ENCODE results near the gene GGTLC2. TPM values are rescaled to one million over a fixed set of nuclear protein-coding genes. Genes with fewer than 3 reads are reported as not detected.

Gene GGTLC2
- total RNA-seq, 1 experiment from 2014 or later, result not detected

- Histone ChIP-seq H3K27ac (ENCODE audit: low read depth, low read length, poor library complexity, severe bottlenecking) (no peak overlapping the region), H3K36me3 (ENCODE audit: insufficient read depth, low read length, poor library complexity, severe bottlenecking) (no peaks in the 10 kb centered on the region), H3K4me3 (ENCODE audit: low read depth, low read length, poor library complexity, severe bottlenecking) (no peak overlapping the region), H3K4me1 (ENCODE audit: insufficient read depth, low read length, poor library complexity, severe bottlenecking) (no peaks in the 10 kb centered on the region), H3K9me3 (ENCODE audit: low read depth, low read length, poor library complexity, severe bottlenecking) (no peaks in the 10 kb centered on the region), H3K27me3 (replicated peaks; ENCODE audit: insufficient read depth, low read depth, low read length, poor library complexity) (no peaks in the 10 kb centered on the region)
- intact Hi-C loops (cut with micrococcal nuclease; ENCODE audit: unreplicated experiment), result loop anchor here (10.0 kb wide), 1 partner anchor 237 kb away; no protein-coding TSS in a partner anchor
- POLR2A ChIA-PET (ENCODE audit: low non-redundant PET), result no interaction called here
- TF ChIP-seq CTCF (conservative IDR thresholded peaks at IDR 0.05; ENCODE audit: low read depth, low read length) (no peak), EZH2 (IDR thresholded peaks at IDR 0.05; ENCODE audit: borderline replicate concordance, low read depth, low read length, poor library complexity, severe bottlenecking) (no peak)
- CTCF ChIA-PET, result no interaction called here
- DNase-seq (ENCODE audit: low spot score), result no peak
- BruUV-seq (replicated peaks), result no TSS peak
These were observed 47.6 kb downstream of the GGTLC2 start for GRCh38 chr22:22691716-22692701.

- DNase-seq (ENCODE audit: low spot score), result peak; percentile 30
- TF ChIP-seq CTCF (conservative IDR thresholded peaks at IDR 0.05; ENCODE audit: low read depth, low read length), result peak; percentile 77
- no peak for TF ChIP-seq EZH2 (IDR thresholded peaks at IDR 0.05; ENCODE audit: borderline replicate concordance, low read depth, low read length, poor library complexity, severe bottlenecking)
- Histone ChIP-seq H3K4me1 (ENCODE audit: insufficient read depth, low read length, poor library complexity, severe bottlenecking) (no peaks in the 10 kb centered on the region), H3K9me3 (ENCODE audit: low read depth, low read length, poor library complexity, severe bottlenecking) (no peaks in the 10 kb centered on the region), H3K36me3 (ENCODE audit: insufficient read depth, low read length, poor library complexity, severe bottlenecking) (no peaks in the 10 kb centered on the region), H3K27ac (ENCODE audit: low read depth, low read length, poor library complexity, severe bottlenecking) (no peak overlapping the region), H3K27me3 (replicated peaks; ENCODE audit: insufficient read depth, low read depth, low read length, poor library complexity) (no peaks in the 10 kb centered on the region), H3K4me3 (ENCODE audit: low read depth, low read length, poor library complexity, severe bottlenecking) (no peak overlapping the region)
- intact Hi-C loops (cut with micrococcal nuclease; ENCODE audit: unreplicated experiment), result loop anchor here (10.0 kb wide), 1 partner anchor 238 kb away; no protein-coding TSS in a partner anchor
- BruUV-seq (replicated peaks), result no TSS peak
- ChIA-PET POLR2A (ENCODE audit: low non-redundant PET) (no interaction called here), CTCF (no interaction called here)
These were observed 48.5 kb downstream of the GGTLC2 start for GRCh38 chr22:22692707-22693530.

GRCh38 chr22:22693531-22693884, 49.1 kb downstream of the GGTLC2 start:
- no TSS peak for BruUV-seq (replicated peaks)
- CTCF ChIA-PET, result no interaction called here
- Histone ChIP-seq H3K36me3 (ENCODE audit: insufficient read depth, low read length, poor library complexity, severe bottlenecking) (no peaks in the 10 kb centered on the region), H3K27ac (ENCODE audit: low read depth, low read length, poor library complexity, severe bottlenecking) (no peak overlapping the region), H3K27me3 (replicated peaks; ENCODE audit: insufficient read depth, low read depth, low read length, poor library complexity) (no peaks in the 10 kb centered on the region), H3K4me1 (ENCODE audit: insufficient read depth, low read length, poor library complexity, severe bottlenecking) (no peaks in the 10 kb centered on the region), H3K4me3 (ENCODE audit: low read depth, low read length, poor library complexity, severe bottlenecking) (no peak overlapping the region), H3K9me3 (ENCODE audit: low read depth, low read length, poor library complexity, severe bottlenecking) (no peaks in the 10 kb centered on the region)
- POLR2A ChIA-PET (ENCODE audit: low non-redundant PET), result no interaction called here
- TF ChIP-seq CTCF (conservative IDR thresholded peaks at IDR 0.05; ENCODE audit: low read depth, low read length), result no peak
- TF ChIP-seq EZH2 (IDR thresholded peaks at IDR 0.05; ENCODE audit: borderline replicate concordance, low read depth, low read length, poor library complexity, severe bottlenecking), result no peak
- intact Hi-C loops (cut with micrococcal nuclease; ENCODE audit: unreplicated experiment), result loop anchor here (10.0 kb wide), 1 partner anchor 239 kb away; no protein-coding TSS in a partner anchor
- no peak for DNase-seq (ENCODE audit: low spot score)

Data from A673 (cell line).